Progenitor cell of endocrine pancreas (in vitro differentiated cells): ENCODE data around the gene CELSR1. TPM values are rescaled to one million over a fixed set of nuclear protein-coding genes. Genes with fewer than 3 reads are reported as not detected.

Experiments
- DNase-seq: peaks from one replicate; pipeline ENCODE4 v3.0.0; 2021; ENCODE audit warnings: low spot score; ENCODE audit not compliant: unreplicated experiment
- H3K27ac Mint-ChIP-seq: 2 replicates; pipeline ENCODE4 v1.8.0; 2021; ENCODE audit warnings: mild to moderate bottlenecking, moderate library complexity, mixed read lengths
- H3K27me3 Mint-ChIP-seq: 2 replicates; pipeline ENCODE4 v1.8.0; 2021; ENCODE audit warnings: mixed read lengths
- H3K36me3 Mint-ChIP-seq: 2 replicates; pipeline ENCODE4 v1.8.0; 2022; ENCODE audit warnings: mixed read lengths; ENCODE audit not compliant: insufficient read depth
- H3K4me1 Mint-ChIP-seq: 2 replicates; pipeline ENCODE4 v1.8.0; 2021; ENCODE audit warnings: low read depth, mixed read lengths
- H3K4me3 Mint-ChIP-seq: 2 replicates; pipeline ENCODE4 v1.8.0; 2021; ENCODE audit warnings: low read depth, mild to moderate bottlenecking, moderate library complexity, mixed read lengths
- H3K9me3 Mint-ChIP-seq: 2 replicates; pipeline ENCODE4 v1.8.0; 2021; ENCODE audit warnings: low read depth, mixed read lengths
- total RNA-seq: library from RNA; stranded (reverse); gene quantifications from 2 replicates; pipeline ENCODE4 v1.2.1, GENCODE V29; 2021
- TF ChIP-seq, protein P1 (sequence below): fragments of 200-600 bp; sonication (generic); IDR thresholded peaks from one replicate; pipeline ENCODE4 v1.5.0; 2021; ENCODE audit warnings: antibody characterized with exemption, mild to moderate bottlenecking; ENCODE audit not compliant: unreplicated experiment

Gene CELSR1
- total RNA-seq, 1 donor from 2014 or later, result 20.9 TPM

- Mint-ChIP-seq H3K4me3 (no peak overlapping the region), H3K4me1 (peaks cover 2% of the 10 kb centered on the region), H3K27ac (no peak overlapping the region), H3K27me3 (peaks cover 5% of the 10 kb centered on the region), H3K9me3 (no peaks in the 10 kb centered on the region), H3K36me3 (no peaks in the 10 kb centered on the region)
- DNase-seq, result no peak
- TF ChIP-seq, protein P1, sequence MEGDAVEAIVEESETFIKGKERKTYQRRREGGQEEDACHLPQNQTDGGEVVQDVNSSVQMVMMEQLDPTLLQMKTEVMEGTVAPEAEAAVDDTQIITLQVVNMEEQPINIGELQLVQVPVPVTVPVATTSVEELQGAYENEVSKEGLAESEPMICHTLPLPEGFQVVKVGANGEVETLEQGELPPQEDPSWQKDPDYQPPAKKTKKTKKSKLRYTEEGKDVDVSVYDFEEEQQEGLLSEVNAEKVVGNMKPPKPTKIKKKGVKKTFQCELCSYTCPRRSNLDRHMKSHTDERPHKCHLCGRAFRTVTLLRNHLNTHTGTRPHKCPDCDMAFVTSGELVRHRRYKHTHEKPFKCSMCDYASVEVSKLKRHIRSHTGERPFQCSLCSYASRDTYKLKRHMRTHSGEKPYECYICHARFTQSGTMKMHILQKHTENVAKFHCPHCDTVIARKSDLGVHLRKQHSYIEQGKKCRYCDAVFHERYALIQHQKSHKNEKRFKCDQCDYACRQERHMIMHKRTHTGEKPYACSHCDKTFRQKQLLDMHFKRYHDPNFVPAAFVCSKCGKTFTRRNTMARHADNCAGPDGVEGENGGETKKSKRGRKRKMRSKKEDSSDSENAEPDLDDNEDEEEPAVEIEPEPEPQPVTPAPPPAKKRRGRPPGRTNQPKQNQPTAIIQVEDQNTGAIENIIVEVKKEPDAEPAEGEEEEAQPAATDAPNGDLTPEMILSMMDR, result no peak
Observed at GRCh38 chr22:46410291-46410808, 127.1 kb downstream of the CELSR1 start.

GRCh38 chr22:46409631-46410210, 127.7 kb downstream of the CELSR1 start:
- no peak overlapping the region for H3K4me3 Mint-ChIP-seq
- H3K36me3 Mint-ChIP-seq, result no peaks in the 10 kb centered on the region
- DNase-seq, result no peak
- H3K27ac Mint-ChIP-seq, result no peak overlapping the region
- peaks cover 5% of the 10 kb centered on the region for H3K27me3 Mint-ChIP-seq
- H3K9me3 Mint-ChIP-seq, result no peaks in the 10 kb centered on the region
- H3K4me1 Mint-ChIP-seq, result peaks cover 2% of the 10 kb centered on the region
- TF ChIP-seq, protein P1, result no peak

GRCh38 chr22:46408568-46409506, 128.6 kb downstream of the CELSR1 start:
- Mint-ChIP-seq H3K9me3 (no peaks in the 10 kb centered on the region), H3K4me1 (peaks cover 2% of the 10 kb centered on the region), H3K27ac (no peak overlapping the region), H3K36me3 (no peaks in the 10 kb centered on the region), H3K4me3 (no peak overlapping the region), H3K27me3 (peaks cover 5% of the 10 kb centered on the region)
- no peak for DNase-seq
- TF ChIP-seq, protein P1, result no peak

GRCh38 chr22:46407748-46408147, 129.7 kb downstream of the CELSR1 start:
- Mint-ChIP-seq H3K27ac (no peak overlapping the region), H3K4me3 (no peak overlapping the region), H3K4me1 (no peaks in the 10 kb centered on the region), H3K36me3 (no peaks in the 10 kb centered on the region), H3K27me3 (peaks cover 3% of the 10 kb centered on the region), H3K9me3 (no peaks in the 10 kb centered on the region)
- TF ChIP-seq, protein P1, result no peak
- no peak for DNase-seq

- DNase-seq, result no peak
- no peak overlapping the region for H3K4me3 Mint-ChIP-seq
Observed at GRCh38 chr22:46406791-46407190, 130.6 kb downstream of the CELSR1 start.

More at GRCh38 chr22:46406791-46407190, 130.6 kb downstream of the CELSR1 start:
- no peaks in the 10 kb centered on the region for H3K4me1 Mint-ChIP-seq
- no peaks in the 10 kb centered on the region for H3K27me3 Mint-ChIP-seq
- TF ChIP-seq, protein P1, result no peak
- H3K27ac Mint-ChIP-seq, result no peak overlapping the region
- peaks cover 1% of the 10 kb centered on the region for H3K36me3 Mint-ChIP-seq
- H3K9me3 Mint-ChIP-seq, result no peaks in the 10 kb centered on the region
